ENCODE measurements around the gene ALOX15.
"Not testable (repeated sequence)": the region's sequence is repeated elsewhere in the genome, so short reads cannot be mapped to it uniquely, and the experiment has no call there.

The ALOX15 gene

DNA sequence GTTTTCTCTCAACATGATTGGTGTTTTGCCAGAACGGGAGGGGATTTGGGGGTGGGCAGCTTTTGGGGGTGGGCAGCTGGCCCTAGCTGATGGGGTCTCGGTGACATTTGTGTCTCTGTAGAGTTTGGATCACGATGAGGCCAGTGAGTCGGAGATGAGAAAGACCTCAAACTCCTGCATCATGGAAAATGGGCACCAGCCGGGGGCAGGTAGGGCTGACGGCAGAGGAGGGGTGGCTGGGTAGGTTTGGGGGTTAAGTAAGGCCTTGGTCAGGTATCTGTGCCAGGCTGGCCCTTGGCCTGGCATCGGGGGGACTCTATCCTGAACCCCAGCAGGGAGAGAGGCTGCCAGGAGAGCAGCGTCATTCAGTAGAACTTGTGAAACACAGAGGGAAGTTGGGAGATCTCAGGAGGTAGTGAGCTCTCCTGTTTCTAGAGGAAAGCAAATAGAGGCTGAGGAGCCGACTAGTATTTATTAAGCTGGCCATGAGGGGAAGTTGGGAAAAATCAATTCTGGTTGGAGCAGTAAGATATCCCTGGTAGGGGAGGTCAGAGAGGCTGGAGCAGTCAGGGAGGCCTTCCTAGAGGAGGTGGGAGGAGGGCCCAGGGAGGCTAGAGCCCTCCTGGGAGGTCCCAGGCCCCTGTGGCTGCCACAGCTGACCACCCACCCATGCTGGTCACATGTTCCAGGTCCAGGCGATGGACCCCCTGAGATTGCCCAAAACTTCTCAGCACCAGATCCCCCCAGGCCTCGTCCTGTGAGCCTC, 49.1 kb downstream of the ALOX15 start:
- no peak for DNase-seq

DNA sequence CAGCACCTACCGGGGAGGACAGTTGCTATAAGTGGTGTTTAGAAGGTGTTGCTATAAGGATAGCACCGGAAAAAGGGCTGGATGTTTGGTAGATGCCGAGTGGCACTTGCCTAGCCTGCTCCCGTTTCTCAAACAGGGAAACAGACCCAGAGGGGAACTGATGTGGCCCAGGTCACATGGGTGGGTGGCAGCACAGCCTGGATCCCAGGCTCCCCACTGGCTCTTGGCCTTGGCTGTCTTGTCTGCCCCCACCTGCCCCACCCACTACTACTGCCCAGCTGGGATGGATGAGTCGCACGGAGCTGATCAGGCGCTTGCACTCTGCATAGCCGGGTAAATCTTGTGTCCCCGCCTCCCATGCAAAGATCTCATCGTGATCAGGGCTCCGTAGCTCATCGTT, 49.9 kb downstream of the ALOX15 start:
- DNase-seq, result no peak

DNA sequence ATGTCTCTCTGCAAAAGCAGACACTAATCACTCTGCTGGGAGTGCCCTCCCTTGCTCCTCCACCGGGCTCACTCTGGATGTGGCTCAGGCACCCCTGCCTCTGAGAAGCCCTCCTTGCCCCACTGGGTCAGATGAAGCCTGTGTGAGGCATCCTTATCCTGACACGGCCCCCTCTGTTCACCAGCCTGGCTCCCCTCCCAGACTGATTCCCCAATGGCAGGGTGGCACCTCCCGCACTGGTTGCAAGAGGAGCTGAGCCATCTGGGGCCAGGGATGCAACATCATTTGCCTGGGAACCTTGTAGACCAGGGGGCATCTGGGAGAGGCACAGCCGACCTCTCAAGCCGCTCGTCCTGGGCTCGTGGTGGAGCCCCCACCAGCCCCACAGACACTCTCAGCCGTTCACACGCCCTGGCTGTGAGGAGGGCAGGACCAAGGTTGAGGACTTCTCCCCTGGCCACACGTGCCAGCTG, 50.5 kb downstream of the ALOX15 start:
- no peak for DNase-seq

DNA sequence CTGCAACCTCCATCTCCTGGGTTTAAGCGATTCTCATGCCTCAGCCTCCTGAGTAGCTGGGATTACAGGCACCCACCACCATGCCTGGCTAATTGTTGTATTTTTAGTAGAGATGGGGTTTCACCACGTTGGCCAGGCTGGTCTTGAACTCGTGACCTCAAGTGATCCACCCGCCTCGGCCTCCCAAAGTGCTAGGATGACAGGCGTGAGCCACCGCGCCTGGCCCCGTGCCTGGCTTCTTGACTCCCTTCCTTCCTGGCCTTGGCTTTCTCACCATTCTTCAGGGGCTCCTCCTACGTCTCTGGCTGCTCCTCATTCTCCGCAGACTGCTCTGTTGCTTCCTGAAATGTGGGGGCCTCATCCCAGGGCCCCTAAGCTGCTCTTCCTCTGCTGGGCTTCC, 51.4 kb downstream of the ALOX15 start:
- DNase-seq, result not testable (repeated sequence)

DNA sequence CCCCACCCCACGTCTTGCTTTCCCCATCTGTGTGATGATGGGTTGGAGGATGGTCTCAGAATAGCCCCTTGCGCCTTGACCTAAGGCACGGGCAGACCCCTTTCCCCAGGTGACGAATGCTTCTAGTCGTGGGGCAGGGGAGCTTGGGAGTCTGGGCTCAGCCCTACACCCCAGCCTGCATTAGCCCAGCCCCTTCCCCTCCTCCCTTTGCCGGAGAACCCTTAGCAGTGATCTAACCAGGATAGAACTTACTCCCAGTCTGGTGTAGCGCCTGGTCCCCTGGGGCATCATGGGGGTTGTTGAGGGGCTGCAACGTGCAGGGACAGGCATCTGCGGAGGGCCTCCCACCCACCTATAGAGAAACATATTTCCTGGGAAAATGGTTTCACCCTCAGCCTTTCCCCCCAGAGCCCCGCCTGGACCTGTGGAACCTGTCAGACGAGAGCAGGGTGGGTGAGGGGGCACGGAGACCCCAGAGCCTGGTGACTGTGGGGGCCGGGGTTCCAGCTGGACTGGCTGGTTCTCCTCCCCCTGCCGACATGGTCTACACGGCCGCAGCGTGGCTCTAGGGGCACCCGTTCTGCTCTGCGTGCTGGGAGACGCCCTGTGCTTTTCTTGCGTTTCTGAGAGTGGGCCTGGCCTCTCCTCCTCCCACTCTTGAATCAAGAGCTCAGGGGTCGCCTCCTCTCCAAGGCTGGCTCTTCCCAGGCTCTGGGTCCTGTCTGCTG, 52.4 kb downstream of the ALOX15 start:
- no peak for DNase-seq

DNA sequence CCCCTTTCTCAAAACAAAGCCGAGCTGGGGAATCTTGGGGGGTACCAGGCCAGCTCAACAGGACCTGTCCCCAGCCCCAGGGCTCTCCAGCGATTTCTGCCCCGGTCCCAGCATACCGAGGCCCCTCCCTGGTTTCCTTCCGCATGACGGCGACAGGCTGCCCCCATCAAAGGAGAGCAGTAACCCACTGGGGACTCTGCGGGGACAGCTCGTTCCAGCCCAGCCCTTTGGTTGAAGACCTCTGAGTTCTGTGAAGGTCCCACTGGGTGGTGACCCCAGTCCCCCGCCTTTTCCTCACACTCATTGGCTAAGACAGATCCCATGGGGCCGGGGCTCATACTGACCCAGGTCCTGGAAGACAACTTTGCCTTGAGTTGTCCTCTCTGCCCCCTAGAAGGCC, 53.1 kb downstream of the ALOX15 start:
- no peak for DNase-seq

DNA sequence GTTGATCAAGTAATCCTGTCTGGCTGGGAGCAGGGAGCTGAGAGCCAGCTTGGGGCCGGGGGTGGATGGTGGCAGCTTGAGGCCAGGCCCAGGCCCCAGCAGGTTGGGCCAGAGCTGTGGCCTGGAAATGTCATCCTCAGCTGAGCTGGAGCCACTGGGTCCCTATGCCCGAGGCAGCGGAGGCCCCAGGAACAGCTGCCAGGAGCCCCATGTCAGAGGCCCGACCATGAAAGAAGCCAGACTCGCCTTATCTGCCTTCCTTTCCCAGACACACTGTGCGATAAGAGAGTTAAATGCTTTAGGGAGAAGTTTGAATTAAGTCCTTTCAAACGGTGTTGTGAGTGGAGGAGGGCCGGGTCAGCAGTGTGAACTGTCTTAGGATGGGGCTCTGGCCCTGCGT, 53.7 kb downstream of the ALOX15 start:
- DNase-seq, result no peak

DNA sequence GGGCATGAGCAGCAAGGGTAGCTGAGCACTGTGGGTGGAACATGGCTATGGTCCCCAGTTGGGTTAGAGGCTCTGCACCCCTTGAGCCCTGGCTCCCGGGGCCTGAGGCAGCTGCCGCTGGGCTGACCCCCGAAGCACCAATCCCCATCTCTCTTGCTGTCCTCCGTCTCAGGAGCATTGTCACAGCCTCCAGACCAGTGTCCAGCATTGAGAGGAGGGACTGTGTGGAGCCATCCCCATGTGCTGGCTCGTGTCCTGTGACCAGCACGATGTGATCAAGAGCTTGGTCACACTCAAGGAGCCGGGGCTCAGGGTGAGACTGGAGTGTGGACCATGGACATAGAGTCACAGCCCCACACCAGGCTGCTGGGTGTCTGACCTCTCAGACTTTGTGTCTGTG, 54.3 kb downstream of the ALOX15 start:
- DNase-seq, result no peak

DNA sequence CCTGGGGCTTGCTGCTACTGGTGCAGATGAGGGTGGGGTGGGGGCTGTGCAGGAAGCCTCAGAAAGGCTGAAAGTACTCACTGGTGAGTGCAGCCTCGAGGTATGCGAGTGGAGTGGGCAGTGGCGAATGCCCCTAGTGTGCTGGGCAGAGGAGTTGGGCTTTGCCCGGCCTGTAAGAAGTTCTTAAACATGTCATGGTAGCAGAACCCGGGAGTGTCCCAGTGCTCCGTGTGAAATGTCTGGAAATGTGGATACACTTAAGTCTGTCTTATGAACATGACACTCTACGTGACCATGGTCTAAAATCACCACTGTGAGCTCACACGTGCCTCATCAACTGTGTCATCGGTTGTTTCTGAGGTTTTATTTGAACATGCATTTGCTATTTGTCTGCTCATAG, 55.4 kb downstream of the ALOX15 start:
- no peak for DNase-seq

DNA sequence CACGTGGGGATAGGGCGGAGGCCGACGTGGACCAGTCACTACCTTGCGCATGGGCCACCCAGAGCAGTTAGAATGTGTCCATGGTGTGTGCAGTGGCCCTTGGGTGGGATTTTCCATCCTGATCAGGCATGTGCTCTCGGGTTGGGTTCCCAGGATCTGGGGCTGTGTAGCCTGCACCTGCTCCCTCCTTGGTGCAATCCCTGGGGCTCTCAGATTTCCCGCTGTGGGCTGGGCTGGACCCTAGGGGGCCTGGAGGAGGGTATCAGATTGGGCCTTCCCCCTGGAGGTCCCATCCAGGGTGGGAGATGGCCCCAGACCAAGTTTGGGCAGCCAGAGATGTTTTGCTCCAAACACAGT, 55.9 kb downstream of the ALOX15 start:
- DNase-seq, result peak in 1 of 2 experiments; percentile 25

DNA sequence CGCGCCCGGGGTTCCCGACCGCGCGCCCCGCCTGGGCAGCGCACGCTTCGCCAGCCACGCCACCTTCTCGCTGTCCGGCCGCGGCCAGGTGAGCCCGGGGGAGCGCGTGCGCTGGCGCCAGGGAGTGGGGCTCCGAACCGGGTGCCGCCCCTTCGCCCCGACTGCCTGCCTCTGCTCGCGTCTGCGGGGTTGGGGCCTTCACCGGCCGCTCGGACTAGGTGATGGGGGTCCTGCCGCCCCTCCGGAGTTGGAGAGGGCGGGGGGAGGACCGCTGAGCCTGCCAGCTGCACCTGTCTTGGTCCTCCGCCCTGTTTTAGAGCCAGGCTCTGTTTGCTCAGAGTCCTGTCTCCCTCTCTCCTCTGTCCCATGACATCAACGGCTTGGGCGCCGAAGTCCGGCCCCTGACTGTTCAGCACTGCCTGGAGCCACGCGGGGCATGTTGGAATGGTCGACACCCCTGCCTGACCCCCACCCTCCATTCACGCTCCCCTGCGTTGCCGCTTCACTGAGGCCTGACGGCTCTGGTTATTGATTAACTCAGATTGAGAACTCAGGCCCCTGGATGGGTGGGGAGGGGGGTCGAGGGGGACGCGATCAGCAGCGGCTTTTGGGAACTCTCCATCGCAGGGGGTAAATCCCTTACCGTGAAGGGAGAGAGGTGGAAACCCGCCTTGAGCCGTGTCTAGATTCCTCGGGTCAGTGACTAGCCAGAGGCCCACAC, 56.4 kb downstream of the ALOX15 start:
- DNase-seq, result peak in 1 of 2 experiments; percentile 66

DNA sequence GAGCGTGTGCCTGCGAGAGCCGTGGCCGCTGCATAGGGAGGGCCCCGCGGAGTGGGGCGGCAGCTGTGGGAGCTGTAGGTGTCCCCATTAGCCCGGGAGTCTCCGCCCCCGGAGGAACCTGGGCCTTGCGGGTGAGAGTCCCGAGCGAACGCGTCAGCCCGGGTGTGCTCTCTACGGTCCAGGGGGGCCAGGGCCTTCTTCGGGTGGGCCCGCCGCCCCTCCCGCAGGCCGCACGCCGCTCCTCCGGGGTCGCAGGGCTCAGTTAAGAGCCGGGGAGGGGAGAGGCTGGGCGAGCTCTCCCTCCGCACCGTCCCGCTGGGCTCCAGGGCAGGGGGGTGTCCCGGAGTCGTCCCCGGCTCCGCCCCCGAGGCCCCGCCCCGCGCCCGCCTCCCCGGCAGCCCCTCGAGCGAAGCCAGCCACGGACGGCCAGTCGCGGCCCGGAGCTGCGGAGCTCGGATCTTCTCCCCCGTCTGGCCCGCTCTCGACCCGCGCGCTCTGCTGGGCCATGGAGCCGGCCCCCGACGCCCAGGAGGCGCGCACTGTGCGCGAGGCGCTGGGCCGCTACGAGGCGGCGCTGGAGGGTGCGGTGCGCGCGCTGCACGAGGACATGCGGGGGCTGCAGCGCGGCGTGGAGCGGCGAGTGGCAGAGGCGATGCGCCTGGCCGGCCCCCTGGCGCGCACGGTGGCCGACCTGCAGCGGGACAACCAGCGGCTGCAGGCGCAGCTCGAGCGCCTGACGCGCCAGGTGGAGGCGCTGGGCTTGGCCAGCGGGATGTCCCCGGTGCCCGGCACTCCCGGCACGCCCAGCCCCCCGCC, 57.2 kb downstream of the ALOX15 start, which contains the start of gene SMTNL2:
SMTNL2 (plus strand) TSS at position 429 of the 816 bp plus-strand sequence; CDS start at position 506, 77 bp downstream.
- DNase-seq, result peak in 1 of 2 experiments; percentile 66

DNA sequence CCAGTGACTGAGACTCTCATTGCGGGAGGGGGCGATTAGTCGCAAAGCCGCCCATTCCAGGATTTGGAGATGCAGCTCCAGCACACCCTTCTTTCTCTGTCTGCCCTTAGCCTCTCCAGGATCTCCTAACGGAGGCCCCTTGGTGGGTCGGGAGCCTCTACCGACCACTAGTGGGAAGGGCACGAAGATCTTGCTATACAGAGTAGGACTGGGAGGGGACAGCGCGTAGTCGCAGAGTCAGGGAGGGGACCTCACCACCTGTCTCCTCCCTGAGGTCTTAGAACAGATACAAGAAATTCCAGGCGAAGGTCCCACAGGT, 57.7 kb downstream of the ALOX15 start:
- DNase-seq, result peak in 1 of 2 experiments; percentile 70

DNA sequence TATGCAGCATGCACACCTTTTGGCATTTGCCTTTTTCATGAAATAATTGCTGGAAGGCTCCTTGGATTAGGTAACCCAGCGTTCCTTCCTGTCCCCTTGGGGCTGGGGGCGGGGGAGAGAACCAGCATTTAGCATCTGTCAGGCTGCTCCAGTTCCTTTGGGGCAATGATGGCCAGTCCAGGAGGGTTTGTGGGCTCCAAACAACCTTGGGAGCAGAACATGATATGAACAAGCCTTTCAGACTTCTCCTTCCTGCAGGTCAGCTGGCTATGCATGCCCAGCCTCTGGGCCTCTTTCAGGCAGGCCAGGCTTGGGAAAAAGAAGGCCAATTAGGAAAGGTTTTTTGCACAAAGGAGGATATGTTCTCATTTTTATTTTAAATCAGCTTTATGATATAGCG, 58.3 kb downstream of the ALOX15 start:
- DNase-seq, result no peak

DNA sequence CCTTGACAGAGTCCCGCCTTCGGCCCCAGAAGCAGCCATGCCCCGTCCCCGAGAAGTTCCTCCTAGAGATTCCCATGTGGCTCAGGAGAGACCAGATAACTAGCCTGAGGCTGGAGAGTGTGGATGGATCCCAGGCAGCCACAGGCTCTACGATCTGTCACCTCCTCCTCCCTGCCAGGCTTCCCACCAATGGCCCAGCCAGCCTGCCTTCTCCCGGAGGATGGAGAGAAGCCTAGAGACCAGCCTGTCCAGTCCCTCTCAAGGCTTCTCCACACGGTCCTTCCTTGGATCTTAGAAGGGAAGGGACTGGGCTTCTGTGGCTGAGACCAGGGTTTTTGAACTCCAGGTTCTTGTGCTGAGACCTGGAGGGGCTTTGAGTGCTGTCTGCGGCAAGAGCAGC, 58.8 kb downstream of the ALOX15 start:
- DNase-seq, result no peak

DNA sequence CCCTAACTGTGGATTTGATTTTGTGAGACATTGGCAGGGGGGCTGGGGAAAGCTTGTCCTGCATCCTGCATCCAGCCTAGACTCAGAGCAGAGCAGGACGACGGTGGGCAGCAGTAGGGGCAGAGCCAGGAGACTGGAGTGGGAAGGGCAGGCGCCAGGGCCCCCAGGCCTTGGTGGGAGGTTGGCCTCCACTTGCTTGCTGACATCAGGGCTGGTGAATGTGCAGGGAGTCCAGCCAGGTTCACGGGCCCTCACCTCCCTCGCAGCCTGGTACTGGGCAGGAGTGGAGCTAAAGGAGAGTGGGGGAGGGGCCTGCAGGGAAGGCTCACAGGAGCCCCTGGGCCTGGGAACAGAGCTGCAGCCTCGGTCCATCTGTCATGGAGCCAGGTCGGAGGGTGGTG, 59.4 kb downstream of the ALOX15 start:
- no peak for DNase-seq

Data from NCI-H526 (cell line).